Transverse colon (tissue), 4 donors: ENCODE results near the gene WDR76. TPM values are rescaled to one million over a fixed set of nuclear protein-coding genes. Genes with fewer than 3 reads are reported as not detected.
"Not testable (repeated sequence)": the region's sequence is repeated elsewhere in the genome, so short reads cannot be mapped to it uniquely, and the experiment has no call there.

Experiments
- DNase-seq: peaks from one replicate; pipeline ENCODE4 v3.0.0-alpha.2; 2019
- H3K27ac ChIP-seq, 4 donors: fragments of 200-600 bp; sonication (generic); 2 replicates each; pipeline ENCODE4 v1.5.1; 2016 to 2018; ENCODE audit warnings: inconsistent platforms in 4 of 4
- H3K27me3 ChIP-seq: fragments of 200-600 bp; sonication (generic); 2 replicates; pipeline ENCODE4 v1.5.1; 2017; ENCODE audit warnings: inconsistent platforms
- H3K36me3 ChIP-seq, 4 donors: fragments of 200-600 bp; sonication (generic); 2 replicates each; pipeline ENCODE4 v1.5.1; 2017 to 2019; ENCODE audit warnings: inconsistent platforms in 4 of 4
- H3K4me1 ChIP-seq, 4 donors: fragments of 200-600 bp; sonication (generic); 2 replicates each; pipeline ENCODE4 v1.5.1; 2017 to 2020; ENCODE audit warnings: inconsistent platforms in 4 of 4
- H3K4me3 ChIP-seq, 4 donors: fragments of 200-600 bp; sonication (generic); 1 replicate in 1 of 4; 2 replicates in 3 of 4; pipeline versions ENCODE4 v1.5.1 to v1.6.1; 2017 to 2019; ENCODE audit warnings: inconsistent platforms in 4 of 4
- H3K9me3 ChIP-seq, 2 donors: fragments of 200-600 bp; sonication (generic); 2 replicates each; pipeline ENCODE4 v1.5.1; 2017 to 2019; ENCODE audit warnings: inconsistent platforms in 2 of 2
- CTCF ChIP-seq, 5 experiments: fragments of 200-600 bp in 3 of 5; fragments of 450-650 bp in 2 of 5; sonication (generic) in 3 of 5; IDR thresholded peaks; 1 replicate in 2 of 5; 2 replicates in 3 of 5; pipeline ENCODE4 v1.5.1; 2016 to 2017; ENCODE audit warnings: antibody characterized with exemption in 5 of 5, inconsistent platforms in 3 of 5, mild to moderate bottlenecking in 2 of 5, moderate library complexity in 1 of 5
- EP300 ChIP-seq: sonication (generic); formaldehyde crosslinking; IDR thresholded peaks from one replicate; pipeline ENCODE4 v1.6.1; 2017; ENCODE audit warnings: antibody characterized with exemption, low read depth
- POLR2A ChIP-seq: fragments of 450-650 bp; IDR thresholded peaks from one replicate; pipeline ENCODE4 v1.6.1; 2016; ENCODE audit warnings: antibody characterized with exemption, mild to moderate bottlenecking, moderate library complexity
- POLR2AphosphoS5 ChIP-seq, 3 donors: sonication (generic); formaldehyde crosslinking; IDR thresholded peaks; one replicate each; pipeline ENCODE4 v1.6.1; 2016; ENCODE audit warnings: antibody characterized with exemption in 3 of 3
- WGBS, 2 donors: methylation state at CpG; one replicate each; pipeline ENCODE4 v1.1.5; 2018; ENCODE audit warnings: low coverage in 1 of 2; 5-methylcytosine and 5-hydroxymethylcytosine counted together
- in situ Hi-C, 4 donors: fragments of 200-750 bp; cut with MboI; loops; one replicate each; pipeline versions ENCODE4 v1.15.0 to v1.15.1; 2017; ENCODE audit warnings: low sequenced_read_pairs in 3 of 4, low pct_ligation_motif_present in 1 of 4, low pct_unique_long_range_greater_than_20kb in 1 of 4
- intact Hi-C: fragments of 100-400 bp; cut with DNase I; formaldehyde crosslinking; loops from one replicate; pipeline ENCODE4 v1.15.1; 2023; ENCODE audit warnings: low total_unique reads
- total RNA-seq, 4 donors: library from RNA; depleted of rRNA; stranded (reverse); fragments of >200 nt; gene quantifications; one replicate each; pipeline ENCODE4 v1.1.0, GENCODE V29; 2016

Gene WDR76
- total RNA-seq, 4 donors from 2014 or later = 0.20 to 4.8 (median 2.7) TPM; not detected in 1

- in situ Hi-C loops = no loop called here
- no peak overlapping the region for H3K4me3 ChIP-seq
- no peak overlapping the region for H3K27ac ChIP-seq
- H3K4me1 ChIP-seq = no peaks in the 10 kb centered on the region
- DNase-seq = no peak
- H3K9me3 ChIP-seq = no peaks in the 10 kb centered on the region
- WGBS, 2 donors = 93 to 97% methylated on average over 6 of the region's 6 CpGs
- no peak for TF ChIP-seq POLR2AphosphoS5 (IDR thresholded peaks at IDR 0.05)
- TF ChIP-seq CTCF (IDR thresholded peaks at IDR 0.05) = no peak
- no peak for TF ChIP-seq POLR2A
- no peak for TF ChIP-seq EP300
- H3K36me3 ChIP-seq = peaks cover 0 to 15% (median 0%) of the 10 kb centered on the region in 4 donors
- no peaks in the 10 kb centered on the region for H3K27me3 ChIP-seq
- intact Hi-C loops = no loop called here
Observed at GRCh38 chr15:43854801-43855200, 28.0 kb downstream of the WDR76 start.

GRCh38 chr15:43859546-43859945, 32.7 kb downstream of the WDR76 start:
- intact Hi-C loops = no loop called here
- no peaks in the 10 kb centered on the region for H3K9me3 ChIP-seq
- no peaks in the 10 kb centered on the region for H3K4me1 ChIP-seq
- no peaks in the 10 kb centered on the region for H3K27me3 ChIP-seq
- DNase-seq = no peak
- TF ChIP-seq EP300 (no peak), POLR2AphosphoS5 (IDR thresholded peaks at IDR 0.05) (no peak), CTCF (IDR thresholded peaks at IDR 0.05) (no peak), POLR2A (no peak)
- H3K27ac ChIP-seq = no peak overlapping the region
- peaks cover 0 to 6% (median 0%) of the 10 kb centered on the region in 4 donors for H3K36me3 ChIP-seq
- no peak overlapping the region for H3K4me3 ChIP-seq
- 75 to 80% methylated on average over 4 of the region's 4 CpGs for WGBS, 2 donors
- in situ Hi-C loops = no loop called here

GRCh38 chr15:43866636-43867035, 39.8 kb downstream of the WDR76 start:
- H3K4me3 ChIP-seq, H3K36me3 ChIP-seq, H3K27ac ChIP-seq, intact Hi-C loops, in situ Hi-C loops, H3K27me3 ChIP-seq, H3K9me3 ChIP-seq, H3K4me1 ChIP-seq, DNase-seq: not testable (repeated sequence)
- 90 to 95% methylated on average over 2 to 10 of the region's 10 CpGs for WGBS, 2 donors

- H3K9me3 ChIP-seq = no peaks in the 10 kb centered on the region
- no peaks in the 10 kb centered on the region for H3K4me1 ChIP-seq
- no peak overlapping the region for H3K4me3 ChIP-seq
- no peaks in the 10 kb centered on the region for H3K36me3 ChIP-seq
- 42 to 64% methylated on average over 4 to 5 of the region's 5 CpGs for WGBS, 2 donors
- DNase-seq = peak; percentile 48
- in situ Hi-C loops (no loop called here), intact Hi-C loops (no loop called here)
- H3K27me3 ChIP-seq = no peaks in the 10 kb centered on the region
- no peak for TF ChIP-seq POLR2AphosphoS5 (IDR thresholded peaks at IDR 0.05)
- TF ChIP-seq POLR2A = no peak
- TF ChIP-seq EP300 = no peak
- no peak for TF ChIP-seq CTCF (IDR thresholded peaks at IDR 0.05)
- H3K27ac ChIP-seq = no peak overlapping the region
Observed at GRCh38 chr15:43867096-43867495, 40.3 kb downstream of the WDR76 start.

- Histone ChIP-seq H3K27me3 (no peaks in the 10 kb centered on the region), H3K4me1 (no peaks in the 10 kb centered on the region), H3K4me3 (no peak overlapping the region), H3K27ac (no peak overlapping the region), H3K9me3 (no peaks in the 10 kb centered on the region), H3K36me3 (no peaks in the 10 kb centered on the region)
- TF ChIP-seq POLR2A = no peak
- TF ChIP-seq POLR2AphosphoS5 (IDR thresholded peaks at IDR 0.05) = no peak
- no peak for TF ChIP-seq EP300
- no peak for TF ChIP-seq CTCF (IDR thresholded peaks at IDR 0.05)
- intact Hi-C loops = no loop called here
- 83 to 100% methylated on average over 2 of the region's 2 CpGs for WGBS, 2 donors
- in situ Hi-C loops = no loop called here
- DNase-seq = no peak
Observed at GRCh38 chr15:43868406-43868805, 41.6 kb downstream of the WDR76 start.
